ENCODE results near the gene SS18L1.

DNA sequence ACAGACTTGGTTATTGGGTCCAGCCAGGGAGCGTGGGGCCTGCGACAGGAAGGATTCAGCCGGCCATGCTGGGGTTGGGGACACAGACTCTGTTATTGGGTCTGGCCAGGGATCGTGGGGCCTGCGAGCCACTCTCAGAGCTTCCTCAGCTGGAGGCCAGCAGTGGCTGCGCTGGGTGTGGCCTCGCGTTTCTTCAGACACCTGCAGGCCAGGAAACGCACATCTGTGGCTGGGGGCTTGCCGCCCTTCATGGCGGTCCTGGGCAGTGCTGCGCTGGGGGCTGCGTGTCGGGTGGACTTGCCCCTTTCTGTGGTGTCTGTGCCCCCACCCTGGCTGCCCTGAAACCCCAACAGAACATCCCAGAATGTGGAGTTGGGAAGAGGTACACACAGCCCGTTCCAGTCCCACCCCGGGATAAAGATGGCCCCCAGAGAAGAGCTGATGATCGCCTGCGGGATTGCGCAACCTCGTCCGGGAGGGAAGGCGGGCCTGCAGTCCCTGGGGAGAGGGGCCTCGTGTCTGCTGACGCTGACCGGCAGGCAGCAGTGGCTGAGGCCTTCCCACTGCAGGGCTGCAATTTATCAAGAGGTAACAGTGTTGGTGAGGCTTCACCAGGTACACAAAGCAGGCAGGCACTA is 22.3 kb downstream of the SS18L1 start:
- TF ChIP-seq, protein P1, sequence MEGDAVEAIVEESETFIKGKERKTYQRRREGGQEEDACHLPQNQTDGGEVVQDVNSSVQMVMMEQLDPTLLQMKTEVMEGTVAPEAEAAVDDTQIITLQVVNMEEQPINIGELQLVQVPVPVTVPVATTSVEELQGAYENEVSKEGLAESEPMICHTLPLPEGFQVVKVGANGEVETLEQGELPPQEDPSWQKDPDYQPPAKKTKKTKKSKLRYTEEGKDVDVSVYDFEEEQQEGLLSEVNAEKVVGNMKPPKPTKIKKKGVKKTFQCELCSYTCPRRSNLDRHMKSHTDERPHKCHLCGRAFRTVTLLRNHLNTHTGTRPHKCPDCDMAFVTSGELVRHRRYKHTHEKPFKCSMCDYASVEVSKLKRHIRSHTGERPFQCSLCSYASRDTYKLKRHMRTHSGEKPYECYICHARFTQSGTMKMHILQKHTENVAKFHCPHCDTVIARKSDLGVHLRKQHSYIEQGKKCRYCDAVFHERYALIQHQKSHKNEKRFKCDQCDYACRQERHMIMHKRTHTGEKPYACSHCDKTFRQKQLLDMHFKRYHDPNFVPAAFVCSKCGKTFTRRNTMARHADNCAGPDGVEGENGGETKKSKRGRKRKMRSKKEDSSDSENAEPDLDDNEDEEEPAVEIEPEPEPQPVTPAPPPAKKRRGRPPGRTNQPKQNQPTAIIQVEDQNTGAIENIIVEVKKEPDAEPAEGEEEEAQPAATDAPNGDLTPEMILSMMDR (IDR thresholded peaks at IDR 0.05; ENCODE audit: insufficient read depth, low read length, poor library complexity, severe bottlenecking) = no peak
- no peak for TF ChIP-seq EZH2phosphoT487 (conservative IDR thresholded peaks at IDR 0.05; ENCODE audit: low read length)

Data from SU-DHL-6 (cell line).